NT2/D1 (cell line): ENCODE data around the gene TRIOBP.

Source experiments
- SUZ12 ChIP-seq: IDR thresholded peaks from 2 replicates; pipeline ENCODE4 v1.6.1; 2011; ENCODE audit not compliant: insufficient read length, insufficient read depth; ENCODE audit errors: extremely low read depth
- YY1 ChIP-seq: IDR thresholded peaks from 2 replicates; pipeline ENCODE4 v1.6.1; 2011; ENCODE audit not compliant: insufficient read length, insufficient read depth

GRCh38 chr22:37804881-37805809 is 108.3 kb downstream of the TRIOBP start:
- TF ChIP-seq YY1 (no peak), SUZ12 (no peak)
